ENCODE measurements around the gene KREMEN1.
A peak's percentile ranks its signal among the peaks of the same experiment; 100 is the strongest.

The KREMEN1 gene

DNA sequence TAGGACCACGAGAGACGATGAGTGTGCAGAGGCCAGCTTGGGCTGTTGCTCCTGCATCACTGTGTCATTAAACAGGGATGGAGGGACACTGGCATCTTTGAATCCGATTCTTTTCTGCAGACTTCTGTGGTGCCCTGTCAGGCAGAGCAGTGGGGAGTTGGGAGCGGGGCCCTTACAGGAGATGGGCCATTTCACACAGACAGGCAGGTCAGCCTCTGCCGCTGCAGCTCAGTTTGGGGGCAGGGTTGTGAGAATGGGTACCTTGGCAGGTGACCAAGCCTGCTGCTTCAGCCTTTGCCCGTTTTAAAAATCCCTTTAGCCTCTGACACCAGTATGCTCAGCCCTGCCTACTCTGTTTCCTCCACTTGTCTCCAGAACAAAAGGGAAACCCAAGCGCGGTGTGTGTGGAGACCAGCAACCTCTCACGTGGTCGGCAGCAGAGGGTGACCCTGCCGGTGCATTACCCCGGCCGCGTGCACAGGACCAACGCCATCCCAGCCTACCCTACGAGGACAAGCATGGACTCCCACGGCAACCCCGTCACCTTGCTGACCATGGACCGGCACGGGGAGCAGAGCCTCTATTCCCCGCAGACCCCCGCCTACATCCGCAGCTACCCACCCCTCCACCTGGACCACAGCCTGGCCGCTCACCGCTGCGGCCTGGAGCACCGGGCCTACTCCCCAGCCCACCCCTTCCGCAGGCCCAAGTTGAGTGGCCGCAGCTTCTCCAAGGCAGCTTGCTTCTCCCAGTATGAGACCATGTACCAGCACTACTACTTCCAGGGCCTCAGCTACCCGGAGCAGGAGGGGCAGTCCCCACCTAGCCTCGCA is 23.8 kb upstream of the KREMEN1 start:
- no peak for DNase-seq (ENCODE audit: low read depth)

DNA sequence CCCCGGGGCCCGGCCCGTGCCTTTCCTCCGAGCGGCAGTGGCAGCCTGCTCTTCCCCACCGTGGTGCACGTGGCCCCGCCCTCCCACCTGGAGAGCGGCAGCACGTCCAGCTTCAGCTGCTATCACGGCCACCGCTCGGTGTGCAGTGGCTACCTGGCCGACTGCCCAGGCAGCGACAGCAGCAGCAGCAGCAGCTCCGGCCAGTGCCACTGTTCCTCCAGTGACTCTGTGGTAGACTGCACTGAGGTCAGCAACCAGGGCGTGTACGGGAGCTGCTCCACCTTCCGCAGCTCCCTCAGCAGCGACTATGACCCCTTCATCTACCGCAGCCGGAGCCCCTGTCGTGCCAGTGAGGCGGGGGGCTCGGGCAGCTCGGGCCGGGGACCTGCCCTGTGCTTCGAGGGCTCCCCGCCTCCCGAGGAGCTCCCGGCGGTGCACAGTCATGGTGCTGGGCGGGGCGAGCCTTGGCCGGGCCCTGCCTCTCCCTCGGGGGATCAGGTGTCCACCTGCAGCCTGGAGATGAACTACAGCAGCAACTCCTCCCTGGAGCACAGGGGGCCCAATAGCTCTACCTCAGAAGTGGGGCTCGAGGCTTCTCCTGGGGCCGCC is 23.1 kb upstream of the KREMEN1 start:
- DNase-seq (ENCODE audit: low read depth): no peak

DNA sequence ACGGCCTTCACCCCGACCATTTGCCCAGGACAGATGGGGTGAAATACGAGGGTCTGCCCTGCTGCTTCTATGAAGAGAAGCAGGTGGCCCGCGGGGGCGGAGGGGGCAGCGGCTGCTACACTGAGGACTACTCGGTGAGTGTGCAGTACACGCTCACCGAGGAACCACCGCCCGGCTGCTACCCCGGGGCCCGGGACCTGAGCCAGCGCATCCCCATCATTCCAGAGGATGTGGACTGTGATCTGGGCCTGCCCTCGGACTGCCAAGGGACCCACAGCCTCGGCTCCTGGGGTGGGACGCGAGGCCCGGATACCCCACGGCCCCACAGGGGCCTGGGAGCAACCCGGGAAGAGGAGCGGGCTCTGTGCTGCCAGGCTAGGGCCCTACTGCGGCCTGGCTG is 22.4 kb upstream of the KREMEN1 start:
- DNase-seq (ENCODE audit: low read depth): no peak

- no peak for DNase-seq (ENCODE audit: low read depth)
These were observed 19.7 kb upstream of the KREMEN1 start for GRCh38 chr22:29053048-29053702.

DNA sequence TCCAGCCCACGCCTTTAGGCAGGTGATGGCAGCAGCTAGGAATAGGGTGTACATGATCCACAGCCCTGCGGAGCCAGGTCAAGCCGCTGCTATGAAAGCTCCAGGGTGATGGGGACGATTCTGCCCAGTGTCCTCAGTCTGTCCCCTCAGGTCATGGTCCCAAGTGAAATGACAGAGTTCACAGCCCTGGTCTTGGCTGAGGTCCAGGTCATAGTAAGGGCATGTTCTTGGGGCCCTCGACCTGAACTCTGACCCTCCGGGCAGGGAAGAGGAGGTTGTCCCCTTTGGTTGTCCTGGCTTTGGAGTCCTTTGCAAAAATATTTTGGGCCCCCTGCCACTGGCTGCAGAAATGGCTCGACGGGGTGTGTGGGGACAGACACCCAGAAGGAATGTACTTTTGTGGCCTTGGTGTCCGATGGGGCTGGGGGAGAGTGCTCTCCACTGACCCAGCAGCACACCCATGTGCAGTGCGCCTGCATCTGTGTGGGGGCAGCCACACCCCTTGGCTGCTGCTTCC is 18.5 kb upstream of the KREMEN1 start:
- no peak for DNase-seq (ENCODE audit: low read depth)

GRCh38 chr22:29055192-29055830 is 17.5 kb upstream of the KREMEN1 start:
- DNase-seq (ENCODE audit: low read depth): no peak

DNA sequence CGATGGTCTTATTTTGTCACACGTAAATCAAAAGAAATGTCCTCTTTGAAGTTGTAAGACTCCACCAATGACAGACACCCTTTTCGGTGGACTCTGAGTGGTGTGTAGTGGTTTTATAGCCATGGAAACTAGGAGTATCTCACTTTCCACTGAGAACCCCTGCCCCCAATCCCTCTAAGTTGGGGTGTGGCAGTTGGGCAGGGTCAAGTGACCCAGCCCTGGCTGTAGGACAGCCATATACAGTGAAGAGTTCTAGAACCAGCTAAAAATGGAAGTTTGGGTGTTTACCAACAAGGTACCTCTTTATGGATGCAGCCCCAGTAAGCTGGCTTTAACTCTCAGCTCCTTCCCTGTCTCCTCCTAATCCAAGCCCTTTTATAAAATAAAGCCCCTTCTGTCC is 16.4 kb upstream of the KREMEN1 start:
- no peak for DNase-seq (ENCODE audit: low read depth)

GRCh38 chr22:29060251-29060869 is 12.5 kb upstream of the KREMEN1 start:
- DNase-seq (ENCODE audit: low read depth): no peak

GRCh38 chr22:29060931-29061330 is 11.9 kb upstream of the KREMEN1 start:
- no peak for DNase-seq (ENCODE audit: low read depth)

- DNase-seq (ENCODE audit: low read depth): no peak
These were observed 11.1 kb upstream of the KREMEN1 start, which contains the start of gene C22orf31 for GRCh38 chr22:29061773-29062172. C22orf31 (minus strand) TSS chr22:29061831; CDS start chr22:29061792, 39 bp downstream.

DNA sequence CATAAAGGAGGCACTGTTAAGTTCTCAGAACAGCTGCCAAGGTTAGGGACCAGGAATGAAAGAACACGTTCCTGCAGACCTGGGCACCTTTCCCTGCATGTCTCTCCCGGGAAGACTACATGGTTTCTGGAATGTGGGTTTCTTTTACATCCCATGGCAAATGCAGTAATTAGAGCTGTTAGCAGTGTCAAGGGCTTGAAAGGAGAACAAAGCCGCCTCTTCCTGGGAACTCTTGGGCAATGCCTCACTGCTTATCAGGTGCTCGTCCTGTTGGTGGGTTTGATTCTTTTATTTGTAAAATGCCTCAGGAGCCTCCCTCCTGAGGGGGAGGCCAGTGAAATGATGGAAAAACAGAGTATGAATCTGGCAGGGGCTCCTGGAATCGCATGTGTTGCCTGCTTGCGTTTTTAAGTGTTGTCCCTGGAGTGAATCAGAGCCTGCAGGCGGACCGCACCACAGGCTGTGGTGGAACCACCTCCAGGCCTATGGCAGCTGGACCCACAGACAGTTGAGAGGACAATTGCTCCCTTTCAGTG is 10.5 kb upstream of the KREMEN1 start:
- DNase-seq (ENCODE audit: low read depth): no peak

DNA sequence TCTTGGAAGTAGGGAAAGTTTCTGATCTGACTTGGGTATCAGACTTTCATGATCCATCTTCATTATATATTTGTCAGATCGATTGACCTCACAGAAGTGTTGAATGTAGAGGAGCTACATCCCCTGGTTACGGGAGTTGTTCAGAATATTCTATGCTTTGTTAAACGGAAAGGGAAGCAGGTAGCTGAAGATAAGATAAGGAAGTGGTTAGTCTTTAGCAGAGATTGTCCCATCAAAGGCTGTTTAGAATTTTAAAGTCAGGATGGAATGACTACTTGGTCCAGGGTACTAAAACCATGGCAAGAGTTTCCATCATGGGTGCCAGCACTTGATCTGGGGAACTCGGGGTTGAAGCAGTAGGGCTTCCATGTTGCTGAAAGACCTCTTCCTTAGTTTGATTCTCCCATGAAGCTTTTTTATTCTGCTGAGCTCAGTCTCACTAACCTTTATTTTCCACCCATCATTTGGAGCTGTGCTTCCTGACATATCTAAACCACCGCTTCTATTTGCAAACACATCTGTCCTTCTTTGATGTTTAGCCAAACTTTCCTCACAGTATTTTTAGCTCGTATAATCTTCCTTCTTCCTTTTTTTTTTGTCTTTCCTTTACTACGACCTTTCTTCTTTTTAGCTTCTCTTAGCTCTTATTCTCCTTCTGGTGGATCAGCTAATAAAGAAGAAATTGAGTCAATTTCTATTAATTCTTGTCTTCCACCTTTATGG is 7.2 kb upstream of the KREMEN1 start:
- no peak for DNase-seq (ENCODE audit: low read depth)

DNA sequence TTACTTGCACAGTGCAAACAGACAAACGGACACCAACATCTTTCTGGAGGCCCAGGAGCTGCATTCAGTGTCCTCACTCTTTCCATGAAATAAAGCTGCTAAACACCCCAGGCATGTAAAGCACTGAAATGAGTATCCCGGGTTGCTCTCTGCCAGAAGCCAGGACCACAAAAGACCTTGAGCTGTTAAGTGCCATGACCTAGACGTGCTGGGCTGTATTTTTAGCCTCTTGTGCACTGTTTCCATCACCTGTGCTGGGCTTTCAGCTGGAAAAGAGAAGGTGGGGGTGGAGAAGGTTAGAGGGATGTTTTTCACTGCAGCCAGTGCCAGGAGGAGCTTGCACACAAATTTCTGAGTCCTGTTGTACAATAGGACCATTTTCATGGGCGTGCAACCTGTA is 3.4 kb upstream of the KREMEN1 start:
- no peak for DNase-seq (ENCODE audit: low read depth)

DNA sequence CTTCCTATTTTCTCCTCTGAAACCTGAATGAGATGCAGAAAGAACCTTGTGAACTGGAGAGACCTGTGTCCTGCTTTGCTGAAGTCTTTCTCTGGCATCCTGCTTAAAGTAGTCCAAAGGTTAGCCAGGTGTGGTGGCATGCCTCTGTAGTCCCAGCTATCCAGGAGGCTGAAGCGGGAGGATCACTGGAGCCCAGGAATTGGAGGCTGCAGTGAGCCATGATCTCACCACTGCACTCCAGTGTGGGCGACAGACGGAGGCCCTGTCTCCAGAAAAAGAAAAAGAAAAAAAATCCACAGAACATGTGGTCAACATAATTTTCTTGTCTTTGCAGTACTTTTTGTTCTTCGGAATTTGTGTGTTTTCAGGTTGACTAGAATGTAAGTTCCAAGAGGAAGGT is 2.3 kb upstream of the KREMEN1 start:
- DNase-seq (ENCODE audit: low read depth): no peak

GRCh38 chr22:29071261-29072045 is 1.4 kb upstream of the KREMEN1 start:
- DNase-seq (ENCODE audit: low read depth): peak; percentile 11

- DNase-seq (ENCODE audit: low read depth): peak; percentile 76
These were observed 449 bp upstream of the KREMEN1 start for GRCh38 chr22:29072193-29072978.

DNA sequence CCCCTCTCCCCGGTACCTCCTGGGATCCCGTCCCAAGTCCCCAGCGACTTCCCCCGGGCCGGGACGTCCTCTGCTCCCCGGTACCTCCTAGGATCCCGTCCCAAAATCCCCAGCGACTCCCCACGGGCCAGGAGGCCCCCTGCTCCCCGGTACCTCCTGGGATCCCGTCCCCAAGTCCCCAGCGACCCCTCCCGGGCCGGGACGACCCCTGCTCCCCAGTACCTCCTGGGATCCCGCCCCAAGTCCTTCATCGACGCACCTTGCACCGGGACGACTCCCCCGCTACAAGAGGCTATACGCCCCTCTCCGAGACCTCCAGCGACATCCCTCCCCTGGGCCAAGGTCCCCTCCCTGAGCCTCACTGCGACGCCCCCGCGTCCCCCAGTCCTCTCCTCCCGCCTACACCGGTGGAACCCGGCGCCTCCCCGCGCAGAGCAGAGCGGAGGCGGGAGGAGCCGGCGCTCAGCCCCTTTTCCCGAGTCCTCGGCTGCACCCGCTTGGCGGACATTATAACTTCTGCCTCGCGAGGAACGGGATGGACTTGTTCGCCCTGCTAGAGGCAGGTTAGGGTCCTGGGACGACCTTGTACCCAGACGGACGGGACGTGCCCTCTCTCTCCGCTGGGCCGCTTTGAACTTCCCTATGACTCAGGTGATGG is 912 bp downstream of the KREMEN1 start:
- no peak for DNase-seq (ENCODE audit: low read depth)

- no peak for DNase-seq (ENCODE audit: low read depth)
These were observed 1.5 kb downstream of the KREMEN1 start for GRCh38 chr22:29074276-29074772.
